OCI-LY3 (cell line): ENCODE results near the gene UBXN2A.

Experiments
- H2AFZ ChIP-seq: fragments of 200-600, 300-600 bp; shearing (Covaris generic); 2 replicates; pipeline ENCODE4 v1.6.0; 2014; ENCODE audit warnings: antibody characterized with exemption, low read depth, low read length
- H3K27ac ChIP-seq: fragments of 200-600, 300-600 bp; sonication (generic); 2 replicates; pipeline ENCODE4 v1.5.1; 2014; ENCODE audit warnings: mild to moderate bottlenecking, low read length, moderate library complexity, mixed read lengths
- H3K27me3 ChIP-seq: fragments of 200-600, 300-600 bp; sonication (generic); 2 replicates; pipeline ENCODE4 v1.6.1; 2014; ENCODE audit warnings: low read depth, low read length, mixed read lengths
- H3K36me3 ChIP-seq: fragments of 200-600, 300-600 bp; sonication (generic); replicated peaks from 2 replicates; pipeline ENCODE3; 2014; ENCODE audit warnings: low read depth, low read length, mixed read lengths
- H3K4me1 ChIP-seq: fragments of 300-600, 200-600 bp; sonication (generic); 2 replicates; pipeline ENCODE4 v1.6.1; 2014; ENCODE audit warnings: low read length, mixed read lengths
- H3K4me2 ChIP-seq: fragments of 200-600, 300-600 bp; sonication (generic); 2 replicates; pipeline ENCODE4 v1.6.1; 2014; ENCODE audit warnings: low read length, mixed read lengths
- H3K4me3 ChIP-seq: fragments of 300-600, 200-600 bp; sonication (generic); 2 replicates; pipeline ENCODE4 v1.5.1; 2014; ENCODE audit warnings: antibody characterized with exemption, mild to moderate bottlenecking, low read length, moderate library complexity
- H3K79me2 ChIP-seq: fragments of 300-600, 200-600 bp; shearing (Covaris generic); 2 replicates; pipeline ENCODE4 v1.6.1; 2014; ENCODE audit warnings: mild to moderate bottlenecking, low read length, mixed read lengths
- H3K9ac ChIP-seq: fragments of 300-600, 200-600 bp; shearing (Covaris generic); 2 replicates; pipeline ENCODE4 v1.6.0; 2014; ENCODE audit warnings: mild to moderate bottlenecking, low read length, moderate library complexity
- H3K9me3 ChIP-seq: fragments of 200-600, 300-600 bp; shearing (Covaris generic); 2 replicates; pipeline ENCODE4 v1.6.1; 2014; ENCODE audit warnings: low read length, mixed read lengths; ENCODE audit not compliant: insufficient read depth
- H4K20me1 ChIP-seq: fragments of 200-600, 300-600 bp; sonication (generic); 2 replicates; pipeline ENCODE4 v1.6.1; 2016; ENCODE audit warnings: low read length, mixed read lengths; ENCODE audit not compliant: insufficient read depth
- EZH2phosphoT487 ChIP-seq: fragments of 200-600 bp; shearing (Covaris generic); IDR thresholded peaks from 2 replicates; pipeline ENCODE4 v1.6.1; 2018; ENCODE audit warnings: antibody characterized with exemption, mixed run types, low read depth
- TF ChIP-seq, protein P1 (sequence below): fragments of 200-600, 300-600 bp; sonication (generic); IDR thresholded peaks from 2 replicates; pipeline ENCODE4 v1.5.1; 2014; ENCODE audit warnings: antibody characterized with exemption, low read length, low read depth

Gene UBXN2A

DNA sequence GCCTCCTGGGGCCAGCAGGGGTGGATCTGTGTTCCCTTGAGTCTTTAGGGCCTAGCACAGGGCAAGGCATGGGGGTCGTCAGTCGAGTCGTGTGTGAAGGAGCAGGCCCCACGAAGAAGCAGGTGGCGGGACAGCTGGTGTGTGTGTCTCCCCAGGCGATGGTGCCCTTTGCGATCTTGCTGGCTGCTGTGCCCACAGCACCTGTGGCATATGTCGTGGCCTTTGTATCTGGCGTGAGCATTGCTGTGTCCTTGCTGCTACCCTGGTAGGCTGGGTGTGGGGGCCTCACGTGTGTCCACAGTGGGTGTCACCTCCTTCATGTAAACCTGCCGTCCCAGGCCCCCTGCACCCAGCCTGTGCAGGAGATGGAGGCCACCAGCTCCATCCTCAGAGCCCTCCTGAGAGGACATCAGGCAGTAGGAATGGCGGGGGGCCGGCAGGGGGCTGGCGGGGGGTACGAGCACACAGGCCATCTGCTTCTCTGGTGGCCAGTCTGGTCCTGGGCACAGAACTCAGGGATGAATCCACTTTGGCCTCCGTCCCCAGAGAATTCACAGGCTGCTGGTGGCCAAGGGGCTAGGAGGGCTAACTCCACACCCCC is 82.8 kb downstream of the UBXN2A start:
- Histone ChIP-seq H2AFZ (no peak overlapping the region), H3K9me3 (no peaks in the 10 kb centered on the region), H3K36me3 (peaks cover 5% of the 10 kb centered on the region), H3K4me3 (no peak overlapping the region), H3K27me3 (no peaks in the 10 kb centered on the region), H3K79me2 (no peaks in the 10 kb centered on the region), H3K4me2 (no peak overlapping the region), H3K9ac (no peak overlapping the region), H3K27ac (no peak overlapping the region), H3K4me1 (no peaks in the 10 kb centered on the region), H4K20me1 (no peaks in the 10 kb centered on the region)
- TF ChIP-seq, protein P1, sequence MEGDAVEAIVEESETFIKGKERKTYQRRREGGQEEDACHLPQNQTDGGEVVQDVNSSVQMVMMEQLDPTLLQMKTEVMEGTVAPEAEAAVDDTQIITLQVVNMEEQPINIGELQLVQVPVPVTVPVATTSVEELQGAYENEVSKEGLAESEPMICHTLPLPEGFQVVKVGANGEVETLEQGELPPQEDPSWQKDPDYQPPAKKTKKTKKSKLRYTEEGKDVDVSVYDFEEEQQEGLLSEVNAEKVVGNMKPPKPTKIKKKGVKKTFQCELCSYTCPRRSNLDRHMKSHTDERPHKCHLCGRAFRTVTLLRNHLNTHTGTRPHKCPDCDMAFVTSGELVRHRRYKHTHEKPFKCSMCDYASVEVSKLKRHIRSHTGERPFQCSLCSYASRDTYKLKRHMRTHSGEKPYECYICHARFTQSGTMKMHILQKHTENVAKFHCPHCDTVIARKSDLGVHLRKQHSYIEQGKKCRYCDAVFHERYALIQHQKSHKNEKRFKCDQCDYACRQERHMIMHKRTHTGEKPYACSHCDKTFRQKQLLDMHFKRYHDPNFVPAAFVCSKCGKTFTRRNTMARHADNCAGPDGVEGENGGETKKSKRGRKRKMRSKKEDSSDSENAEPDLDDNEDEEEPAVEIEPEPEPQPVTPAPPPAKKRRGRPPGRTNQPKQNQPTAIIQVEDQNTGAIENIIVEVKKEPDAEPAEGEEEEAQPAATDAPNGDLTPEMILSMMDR = no peak
- no peak for TF ChIP-seq EZH2phosphoT487

DNA sequence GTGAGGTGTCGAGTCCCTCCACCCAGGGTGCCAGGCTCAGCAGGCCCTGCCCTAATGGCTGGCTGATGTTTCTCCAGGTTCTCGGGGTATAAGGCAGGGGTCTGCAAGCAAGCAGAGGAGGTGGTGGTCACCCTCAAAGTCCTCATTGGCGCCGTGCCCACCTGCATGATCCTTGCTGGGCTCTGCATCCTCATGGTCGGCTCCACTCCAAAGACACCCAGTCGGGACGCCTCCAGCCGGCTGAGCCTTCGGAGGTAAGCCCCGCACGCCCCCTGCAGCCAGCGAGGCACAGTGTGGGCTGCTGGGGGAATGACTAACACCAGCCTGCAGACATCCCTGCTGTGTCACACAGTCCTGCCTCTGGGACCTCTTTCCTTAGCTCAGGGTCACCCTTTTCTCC is 83.8 kb downstream of the UBXN2A start:
- Histone ChIP-seq H3K36me3 (peaks cover 7% of the 10 kb centered on the region), H2AFZ (no peak overlapping the region), H3K9ac (no peak overlapping the region), H3K4me1 (no peaks in the 10 kb centered on the region), H3K9me3 (no peaks in the 10 kb centered on the region), H3K79me2 (no peaks in the 10 kb centered on the region), H3K27ac (no peak overlapping the region), H3K27me3 (no peaks in the 10 kb centered on the region), H3K4me3 (no peak overlapping the region), H3K4me2 (no peak overlapping the region), H4K20me1 (no peaks in the 10 kb centered on the region)
- TF ChIP-seq, protein P1 = no peak
- TF ChIP-seq EZH2phosphoT487 = no peak

DNA sequence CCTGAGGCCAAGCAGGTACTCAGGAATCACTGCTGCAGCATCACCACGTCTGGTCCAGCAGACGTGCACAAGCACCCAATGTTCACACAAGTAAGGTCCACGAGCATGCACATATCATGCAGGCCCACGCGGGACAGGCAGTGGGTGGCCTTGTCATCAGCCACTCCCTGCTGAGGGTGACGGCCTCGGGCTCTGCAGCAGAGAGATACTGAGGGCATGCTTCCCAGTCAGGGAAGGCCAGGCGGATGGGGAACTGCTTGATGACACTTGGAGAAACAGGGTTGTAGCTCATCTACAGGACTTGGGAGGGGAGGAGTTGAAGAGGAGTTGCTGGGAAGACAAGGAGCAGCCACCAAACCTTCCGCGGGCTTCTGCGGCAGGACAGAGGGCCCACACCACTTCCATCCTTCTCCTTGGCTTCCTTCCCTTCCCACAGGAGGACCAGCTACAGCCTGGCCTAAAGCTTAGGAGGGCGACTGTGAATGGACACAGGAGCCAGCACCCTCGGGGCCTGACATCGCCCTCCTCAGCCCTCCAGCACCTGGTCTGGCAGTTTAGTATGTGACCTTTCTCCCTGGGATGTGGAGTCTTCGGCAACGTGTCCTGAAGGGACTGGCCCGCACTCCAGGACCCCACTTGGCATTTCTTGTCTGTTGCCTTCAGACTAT is 84.9 kb downstream of the UBXN2A start:
- H3K27ac ChIP-seq = no peak overlapping the region
- H2AFZ ChIP-seq = no peak overlapping the region
- no peak overlapping the region for H3K4me2 ChIP-seq
- H4K20me1 ChIP-seq = no peaks in the 10 kb centered on the region
- TF ChIP-seq, protein P1 = no peak
- no peak for TF ChIP-seq EZH2phosphoT487
- H3K4me1 ChIP-seq = no peaks in the 10 kb centered on the region
- peaks cover 11% of the 10 kb centered on the region for H3K36me3 ChIP-seq
- no peak overlapping the region for H3K4me3 ChIP-seq
- no peaks in the 10 kb centered on the region for H3K79me2 ChIP-seq
- H3K9ac ChIP-seq = no peak overlapping the region
- H3K27me3 ChIP-seq = no peaks in the 10 kb centered on the region
- H3K9me3 ChIP-seq = no peaks in the 10 kb centered on the region

DNA sequence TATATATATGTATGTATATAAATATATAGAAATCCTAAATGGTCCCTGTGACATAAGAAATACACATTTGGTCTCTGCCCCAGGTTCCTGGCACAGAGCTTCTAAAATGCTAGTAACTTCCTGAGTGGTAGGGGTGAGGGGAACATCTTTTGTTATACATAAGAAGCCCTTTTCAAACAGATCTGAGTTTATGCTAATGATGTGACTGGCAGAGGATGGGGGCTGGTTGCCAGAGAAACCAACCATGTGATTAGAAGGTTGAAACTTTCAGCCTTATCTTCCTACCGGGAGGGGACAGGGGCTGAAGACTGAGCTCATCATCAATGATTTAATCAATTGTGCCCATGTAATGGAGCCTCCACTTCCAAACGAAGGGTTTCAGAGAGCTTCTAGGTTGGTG is 86.0 kb downstream of the UBXN2A start:
- H3K27me3 ChIP-seq = no peaks in the 10 kb centered on the region
- no peak overlapping the region for H3K4me2 ChIP-seq
- TF ChIP-seq, protein P1 = no peak
- TF ChIP-seq EZH2phosphoT487 = no peak
- no peaks in the 10 kb centered on the region for H4K20me1 ChIP-seq
- no peak overlapping the region for H3K27ac ChIP-seq
- no peaks in the 10 kb centered on the region for H3K4me1 ChIP-seq
- no peak overlapping the region for H3K4me3 ChIP-seq
- no peaks in the 10 kb centered on the region for H3K9me3 ChIP-seq
- no peak overlapping the region for H3K9ac ChIP-seq
- no peaks in the 10 kb centered on the region for H3K79me2 ChIP-seq
- no peak overlapping the region for H2AFZ ChIP-seq
- peaks cover 16% of the 10 kb centered on the region for H3K36me3 ChIP-seq
